ENCODE data around the gene GABRD.

The GABRD gene

DNA sequence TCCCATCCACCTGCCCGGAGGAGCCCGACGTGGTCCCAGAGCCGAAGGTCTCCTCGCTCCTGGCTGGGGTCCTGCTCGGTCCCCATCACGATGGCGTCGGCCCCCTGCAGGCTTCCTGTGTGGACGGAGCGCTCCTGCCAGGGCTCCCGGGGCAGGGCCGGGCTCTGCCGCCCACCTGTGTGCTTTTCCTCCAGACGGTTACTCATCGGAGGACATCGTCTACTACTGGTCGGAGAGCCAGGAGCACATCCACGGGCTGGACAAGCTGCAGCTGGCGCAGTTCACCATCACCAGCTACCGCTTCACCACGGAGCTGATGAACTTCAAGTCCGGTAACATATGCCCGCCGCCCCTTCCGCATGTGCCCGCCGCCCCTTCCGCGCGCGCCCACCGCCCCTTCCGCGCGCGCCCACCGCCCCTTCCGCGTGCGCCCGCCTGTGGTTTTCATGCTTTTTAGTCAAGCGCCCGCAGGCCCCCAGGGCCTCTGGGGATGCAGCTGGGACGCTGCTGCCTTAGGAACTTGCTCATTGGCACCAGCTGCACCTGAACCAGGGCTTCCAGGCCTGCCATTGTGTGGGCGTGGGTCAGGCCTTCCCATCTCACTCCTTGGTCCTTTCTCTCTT lies 8.9 kb downstream of the GABRD start:
- Histone ChIP-seq H3K4me3 (ENCODE audit: low read length in 2 of 2) (no peak overlapping the region), H2BK12ac (ENCODE audit: low read length) (no peak overlapping the region), H4K8ac (ENCODE audit: low read depth, low read length) (no peak overlapping the region), H3K14ac (ENCODE audit: low read length) (peak overlapping the region; percentile 75), H3K9me3 (replicated peaks in 1 of 2; ENCODE audit: control insufficient read depth in 2 of 2, insufficient read depth in 1 of 2, low read depth in 1 of 2, low read length in 2 of 2) (no peaks in the 10 kb centered on the region), H2AFZ (ENCODE audit: low read length) (no peak overlapping the region), H3K4me2 (ENCODE audit: insufficient read depth, low read length, poor library complexity, severe bottlenecking) (no peak overlapping the region), H3K9ac (ENCODE audit: low read depth, low read length, poor library complexity) (peak overlapping the region; percentile 44), H3K4me1 (ENCODE audit: control insufficient read depth in 2 of 2, insufficient read depth in 1 of 2, low read depth in 1 of 2, low read length in 2 of 2) (peaks cover 0 to 4% of the 10 kb centered on the region in 2 donors), H3K36me3 (replicated peaks in 1 of 2; ENCODE audit: control insufficient read depth in 2 of 2, insufficient read depth in 2 of 2, low read length in 2 of 2) (no peaks in the 10 kb centered on the region), H3K4ac (ENCODE audit: low read length) (no peak overlapping the region), H3K79me1 (ENCODE audit: low read depth, low read length) (peaks cover 3% of the 10 kb centered on the region), H3K27ac (replicated peaks; ENCODE audit: low read length) (no peak overlapping the region), H2AK5ac (ENCODE audit: low read depth, low read length) (peak overlapping the region; percentile 75), H2BK5ac (ENCODE audit: low read length) (no peak overlapping the region), H2BK15ac (ENCODE audit: low read length) (no peak overlapping the region), H3K23ac (ENCODE audit: low read depth, low read length, poor library complexity) (no peak overlapping the region), H2BK120ac (ENCODE audit: low read depth, low read length) (no peak overlapping the region), H3K18ac (ENCODE audit: low read length) (no peak overlapping the region), H4K91ac (ENCODE audit: low read depth, low read length, poor library complexity) (no peak overlapping the region), H3K27me3 (ENCODE audit: control insufficient read depth in 3 of 3, insufficient read depth in 3 of 3, low read depth in 1 of 3, low read length in 3 of 3) (peaks cover 0 to 71% (median 0%) of the 10 kb centered on the region in 3 experiments)
- DNase-seq (ENCODE audit: low spot score) = no peak
- WGBS, 2 donors (ENCODE audit: extremely low coverage in 2 of 2, insufficient read length in 2 of 2, insufficient replicate concordance in 1 of 2) = no CpG with 5 or more reads among the region's 46 CpGs

DNA sequence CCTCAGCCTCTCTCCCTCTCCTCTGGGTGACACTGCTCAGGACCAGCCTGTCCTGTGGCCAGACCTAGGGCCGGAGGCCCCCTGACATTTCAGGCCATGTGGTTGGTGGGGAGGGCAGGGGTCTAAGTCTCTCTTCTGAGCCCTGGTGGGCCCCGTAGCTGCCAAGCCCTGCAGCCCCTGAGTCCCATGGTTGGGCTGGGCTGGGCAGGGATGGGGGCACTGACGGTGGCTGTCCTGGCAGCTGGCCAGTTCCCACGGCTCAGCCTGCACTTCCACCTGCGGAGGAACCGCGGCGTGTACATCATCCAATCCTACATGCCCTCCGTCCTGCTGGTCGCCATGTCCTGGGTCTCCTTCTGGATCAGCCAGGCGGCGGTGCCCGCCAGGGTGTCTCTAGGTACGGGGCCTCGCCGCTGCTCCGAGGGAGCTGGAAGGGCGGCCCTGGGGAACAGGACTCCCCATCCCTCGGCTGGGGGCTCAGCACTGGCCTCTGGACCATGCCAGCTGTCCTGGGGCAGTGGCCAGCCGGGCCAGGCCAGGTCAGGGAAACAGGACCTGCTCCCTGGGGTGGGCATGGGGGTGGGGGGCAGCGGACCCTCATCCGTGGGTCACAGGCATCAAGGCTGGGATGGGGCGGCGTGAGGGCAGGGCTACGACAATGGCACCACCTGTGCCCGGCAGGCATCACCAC lies 9.9 kb downstream of the GABRD start:
- no peak overlapping the region for H3K27ac ChIP-seq (replicated peaks; ENCODE audit: low read length)
- WGBS, 2 donors (ENCODE audit: extremely low coverage in 2 of 2, insufficient read length in 2 of 2, insufficient replicate concordance in 1 of 2) = no CpG with 5 or more reads among the region's 26 CpGs
- H2AFZ ChIP-seq (ENCODE audit: low read length) = no peak overlapping the region
- peak overlapping the region; percentile 28 for H3K18ac ChIP-seq (ENCODE audit: low read length)
- no peak overlapping the region for H3K4me3 ChIP-seq (ENCODE audit: low read length in 2 of 2)
- H3K4me1 ChIP-seq (ENCODE audit: control insufficient read depth in 2 of 2, insufficient read depth in 1 of 2, low read depth in 1 of 2, low read length in 2 of 2) = peaks cover 0 to 6% of the 10 kb centered on the region in 2 donors
- peaks cover 0 to 70% (median 0%) of the 10 kb centered on the region in 3 experiments for H3K27me3 ChIP-seq (ENCODE audit: control insufficient read depth in 3 of 3, insufficient read depth in 3 of 3, low read depth in 1 of 3, low read length in 3 of 3)
- no peaks in the 10 kb centered on the region for H3K36me3 ChIP-seq (replicated peaks in 1 of 2; ENCODE audit: control insufficient read depth in 2 of 2, insufficient read depth in 2 of 2, low read length in 2 of 2)
- no peak overlapping the region for H4K8ac ChIP-seq (ENCODE audit: low read depth, low read length)
- peak overlapping the region; percentile 10 for H2BK12ac ChIP-seq (ENCODE audit: low read length)
- DNase-seq (ENCODE audit: low spot score) = no peak
- peak overlapping the region; percentile 81 for H2AK5ac ChIP-seq (ENCODE audit: low read depth, low read length)
- H3K79me1 ChIP-seq (ENCODE audit: low read depth, low read length) = no peaks in the 10 kb centered on the region
- H2BK15ac ChIP-seq (ENCODE audit: low read length) = no peak overlapping the region
- peak overlapping the region; percentile 60 for H3K9ac ChIP-seq (ENCODE audit: low read depth, low read length, poor library complexity)
- H2BK120ac ChIP-seq (ENCODE audit: low read depth, low read length) = no peak overlapping the region
- H2BK5ac ChIP-seq (ENCODE audit: low read length) = no peak overlapping the region
- peak overlapping the region; percentile 96 for H3K23ac ChIP-seq (ENCODE audit: low read depth, low read length, poor library complexity)
- H3K9me3 ChIP-seq (replicated peaks in 1 of 2; ENCODE audit: control insufficient read depth in 2 of 2, insufficient read depth in 1 of 2, low read depth in 1 of 2, low read length in 2 of 2) = no peaks in the 10 kb centered on the region
- no peak overlapping the region for H4K91ac ChIP-seq (ENCODE audit: low read depth, low read length, poor library complexity)
- no peak overlapping the region for H3K4me2 ChIP-seq (ENCODE audit: insufficient read depth, low read length, poor library complexity, severe bottlenecking)
- H3K4ac ChIP-seq (ENCODE audit: low read length) = no peak overlapping the region
- H3K14ac ChIP-seq (ENCODE audit: low read length) = peak overlapping the region; percentile 89

DNA sequence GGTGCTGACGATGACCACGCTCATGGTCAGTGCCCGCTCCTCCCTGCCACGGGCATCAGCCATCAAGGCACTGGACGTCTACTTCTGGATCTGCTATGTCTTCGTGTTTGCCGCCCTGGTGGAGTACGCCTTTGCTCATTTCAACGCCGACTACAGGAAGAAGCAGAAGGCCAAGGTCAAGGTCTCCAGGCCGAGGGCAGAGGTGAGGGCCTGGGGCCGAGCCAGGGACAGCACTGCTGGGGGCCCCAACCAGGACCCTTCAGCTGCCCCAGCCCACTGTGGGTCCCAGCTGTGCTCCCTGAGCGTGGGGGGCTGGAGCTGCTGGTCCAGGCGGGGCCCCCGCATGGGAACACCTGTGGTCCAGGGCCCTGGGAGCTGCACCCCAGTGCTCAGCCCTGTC lies 10.4 kb downstream of the GABRD start:
- H2AFZ ChIP-seq (ENCODE audit: low read length) = no peak overlapping the region
- H3K4me2 ChIP-seq (ENCODE audit: insufficient read depth, low read length, poor library complexity, severe bottlenecking) = no peak overlapping the region
- H3K9ac ChIP-seq (ENCODE audit: low read depth, low read length, poor library complexity) = peak overlapping the region; percentile 60
- H3K79me1 ChIP-seq (ENCODE audit: low read depth, low read length) = no peaks in the 10 kb centered on the region
- no peak overlapping the region for H2BK5ac ChIP-seq (ENCODE audit: low read length)
- H4K8ac ChIP-seq (ENCODE audit: low read depth, low read length) = no peak overlapping the region
- H3K4me1 ChIP-seq (ENCODE audit: control insufficient read depth in 2 of 2, insufficient read depth in 1 of 2, low read depth in 1 of 2, low read length in 2 of 2) = peaks cover 0 to 6% of the 10 kb centered on the region in 2 donors
- no peak overlapping the region for H3K4me3 ChIP-seq (ENCODE audit: low read length in 2 of 2)
- H3K9me3 ChIP-seq (replicated peaks in 1 of 2; ENCODE audit: control insufficient read depth in 2 of 2, insufficient read depth in 1 of 2, low read depth in 1 of 2, low read length in 2 of 2) = no peaks in the 10 kb centered on the region
- H3K23ac ChIP-seq (ENCODE audit: low read depth, low read length, poor library complexity) = peak overlapping the region; percentile 96
- no peak overlapping the region for H2BK15ac ChIP-seq (ENCODE audit: low read length)
- no peak overlapping the region for H2BK12ac ChIP-seq (ENCODE audit: low read length)
- peaks cover 0 to 70% (median 0%) of the 10 kb centered on the region in 3 experiments for H3K27me3 ChIP-seq (ENCODE audit: control insufficient read depth in 3 of 3, insufficient read depth in 3 of 3, low read depth in 1 of 3, low read length in 3 of 3)
- no peak overlapping the region for H3K27ac ChIP-seq (replicated peaks; ENCODE audit: low read length)
- DNase-seq (ENCODE audit: low spot score) = no peak
- no peak overlapping the region for H3K14ac ChIP-seq (ENCODE audit: low read length)
- no peak overlapping the region for H2BK120ac ChIP-seq (ENCODE audit: low read depth, low read length)
- no peak overlapping the region for H3K4ac ChIP-seq (ENCODE audit: low read length)
- no CpG with 5 or more reads among the region's 15 CpGs for WGBS, 2 donors (ENCODE audit: extremely low coverage in 2 of 2, insufficient read length in 2 of 2, insufficient replicate concordance in 1 of 2)
- H2AK5ac ChIP-seq (ENCODE audit: low read depth, low read length) = peak overlapping the region; percentile 81
- H3K36me3 ChIP-seq (replicated peaks in 1 of 2; ENCODE audit: control insufficient read depth in 2 of 2, insufficient read depth in 2 of 2, low read length in 2 of 2) = no peaks in the 10 kb centered on the region
- no peak overlapping the region for H3K18ac ChIP-seq (ENCODE audit: low read length)
- H4K91ac ChIP-seq (ENCODE audit: low read depth, low read length, poor library complexity) = no peak overlapping the region

DNA sequence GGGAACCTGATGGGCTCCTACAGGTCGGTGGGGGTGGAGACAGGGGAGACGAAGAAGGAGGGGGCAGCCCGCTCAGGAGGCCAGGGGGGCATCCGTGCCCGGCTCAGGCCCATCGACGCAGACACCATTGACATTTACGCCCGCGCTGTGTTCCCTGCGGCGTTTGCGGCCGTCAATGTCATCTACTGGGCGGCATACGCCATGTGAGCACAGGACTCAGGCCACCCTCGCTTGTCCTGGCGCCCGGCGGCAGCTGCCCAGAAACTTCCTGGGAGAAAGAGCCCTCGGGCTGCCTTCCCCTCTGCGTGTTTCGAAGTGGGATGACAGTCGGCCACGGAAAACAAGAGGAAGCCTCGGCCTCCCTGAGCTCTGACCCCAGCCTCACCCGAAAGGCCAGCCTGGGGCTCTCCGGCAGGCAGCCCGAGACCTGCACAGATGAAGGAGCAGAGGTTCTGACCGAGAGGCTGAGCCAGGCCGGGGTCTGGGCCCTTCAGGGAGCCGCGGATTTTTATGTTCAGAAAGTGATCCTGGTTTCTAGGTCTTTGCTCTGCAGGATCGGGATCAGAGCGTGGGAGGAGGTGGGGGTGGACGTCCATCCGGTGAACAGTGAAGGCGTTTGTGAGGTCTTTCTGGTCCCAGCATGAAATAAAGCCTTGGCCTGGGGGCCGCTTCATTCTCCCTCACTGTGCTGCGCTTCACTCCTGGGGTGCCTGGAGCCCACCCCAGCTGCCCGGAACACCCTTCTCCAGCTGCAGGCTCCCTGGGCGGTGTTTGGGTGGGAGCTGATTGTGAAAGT lies 11.1 kb downstream of the GABRD start:
- Histone ChIP-seq H3K27me3 (ENCODE audit: control insufficient read depth in 3 of 3, insufficient read depth in 3 of 3, low read depth in 1 of 3, low read length in 3 of 3) (peaks cover 0 to 64% (median 0%) of the 10 kb centered on the region in 3 experiments), H4K8ac (ENCODE audit: low read depth, low read length) (no peak overlapping the region), H2BK12ac (ENCODE audit: low read length) (no peak overlapping the region), H2BK15ac (ENCODE audit: low read length) (no peak overlapping the region), H3K18ac (ENCODE audit: low read length) (peak overlapping the region; percentile 28), H2BK120ac (ENCODE audit: low read depth, low read length) (no peak overlapping the region), H3K27ac (replicated peaks; ENCODE audit: low read length) (no peak overlapping the region), H2BK5ac (ENCODE audit: low read length) (peak overlapping the region; percentile 24), H3K9ac (ENCODE audit: low read depth, low read length, poor library complexity) (peak overlapping the region; percentile 30), H2AK5ac (ENCODE audit: low read depth, low read length) (peak overlapping the region; percentile 75), H3K9me3 (replicated peaks in 1 of 2; ENCODE audit: control insufficient read depth in 2 of 2, insufficient read depth in 1 of 2, low read depth in 1 of 2, low read length in 2 of 2) (no peaks in the 10 kb centered on the region), H3K79me1 (ENCODE audit: low read depth, low read length) (no peaks in the 10 kb centered on the region), H3K4ac (ENCODE audit: low read length) (no peak overlapping the region), H2AFZ (ENCODE audit: low read length) (no peak overlapping the region), H3K14ac (ENCODE audit: low read length) (no peak overlapping the region), H3K36me3 (replicated peaks in 1 of 2; ENCODE audit: control insufficient read depth in 2 of 2, insufficient read depth in 2 of 2, low read length in 2 of 2) (no peaks in the 10 kb centered on the region), H3K4me1 (ENCODE audit: control insufficient read depth in 2 of 2, insufficient read depth in 1 of 2, low read depth in 1 of 2, low read length in 2 of 2) (peaks cover 0 to 6% of the 10 kb centered on the region in 2 donors), H3K4me2 (ENCODE audit: insufficient read depth, low read length, poor library complexity, severe bottlenecking) (no peak overlapping the region), H3K23ac (ENCODE audit: low read depth, low read length, poor library complexity) (peak overlapping the region; percentile 43), H3K4me3 (ENCODE audit: low read length in 2 of 2) (no peak overlapping the region), H4K91ac (ENCODE audit: low read depth, low read length, poor library complexity) (no peak overlapping the region)
- DNase-seq (ENCODE audit: low spot score) = no peak
- no CpG with 5 or more reads among the region's 42 CpGs for WGBS, 2 donors (ENCODE audit: extremely low coverage in 2 of 2, insufficient read length in 2 of 2, insufficient replicate concordance in 1 of 2)

All from neuronal stem cell (in vitro differentiated cells).